Activated CD4-positive, alpha-beta T cell treated with anti-CD3 and anti-CD28 coated beads, Interleukin-2, amount 50 U/mL, for 4 hours (primary cell): ENCODE data around the gene B4GALT5.
"Not testable (repeated sequence)": the region's sequence is repeated elsewhere in the genome, so short reads cannot be mapped to it uniquely, and the experiment has no call there.

Experiments
- DNase-seq, 2 experiments: peaks; one replicate each; pipeline ENCODE4 v3.0.0-alpha.2; 2020

The B4GALT5 gene

GRCh38 chr20:49656304-49656703 is 57.4 kb downstream of the B4GALT5 start:
- no peak for DNase-seq

GRCh38 chr20:49653925-49654434 is 59.7 kb downstream of the B4GALT5 start:
- no peak for DNase-seq

DNA sequence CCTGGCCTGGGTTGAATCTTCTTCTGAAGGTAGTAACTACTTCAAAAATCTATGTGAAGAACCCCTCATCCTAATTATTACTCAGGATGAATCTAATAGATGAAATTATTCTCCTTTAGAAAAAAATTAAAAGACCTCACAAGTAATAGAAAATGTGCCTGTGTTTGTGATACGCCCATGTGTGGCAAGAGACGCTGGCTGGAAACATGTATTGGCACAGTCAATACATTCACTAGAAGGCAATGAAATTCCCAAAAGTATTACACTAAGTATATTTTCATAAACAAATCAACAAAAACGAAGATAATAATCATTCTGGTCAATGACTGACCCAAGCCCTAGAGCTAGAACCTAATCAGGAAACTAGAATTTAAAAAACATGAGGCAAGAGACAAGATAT is 64.0 kb downstream of the B4GALT5 start:
- no peak for DNase-seq

- DNase-seq: no peak
Measured at GRCh38 chr20:49647550-49647949, 66.1 kb downstream of the B4GALT5 start.

- DNase-seq: no peak
Measured at GRCh38 chr20:49646528-49646927, 67.2 kb downstream of the B4GALT5 start.

DNA sequence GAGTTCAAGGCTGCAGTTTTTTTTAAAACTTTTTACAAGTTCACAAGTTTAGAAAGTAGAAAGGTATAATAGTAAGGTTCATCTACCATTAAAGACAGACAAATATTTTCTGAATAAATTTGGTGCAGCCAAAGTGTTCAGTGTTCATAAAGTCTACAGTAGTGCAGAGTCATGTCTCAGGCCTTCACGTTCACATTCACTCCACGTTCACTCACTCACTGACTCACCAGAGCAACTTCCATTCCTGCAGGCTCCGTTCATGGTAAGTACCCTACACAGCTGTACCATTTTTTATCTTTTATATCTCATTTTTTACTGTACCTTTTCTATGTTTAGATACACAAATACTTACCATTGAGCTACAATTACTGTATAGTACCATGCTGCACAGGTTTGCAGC is 67.6 kb downstream of the B4GALT5 start:
- no peak for DNase-seq

- no peak for DNase-seq
Measured at GRCh38 chr20:49644980-49645565, 68.6 kb downstream of the B4GALT5 start.

- DNase-seq: no peak
Measured at GRCh38 chr20:49642816-49643215, 70.9 kb downstream of the B4GALT5 start.

GRCh38 chr20:49641683-49642656 is 71.7 kb downstream of the B4GALT5 start:
- DNase-seq: no peak

- no peak for DNase-seq
Measured at GRCh38 chr20:49637046-49637637, 76.5 kb downstream of the B4GALT5 start.

DNA sequence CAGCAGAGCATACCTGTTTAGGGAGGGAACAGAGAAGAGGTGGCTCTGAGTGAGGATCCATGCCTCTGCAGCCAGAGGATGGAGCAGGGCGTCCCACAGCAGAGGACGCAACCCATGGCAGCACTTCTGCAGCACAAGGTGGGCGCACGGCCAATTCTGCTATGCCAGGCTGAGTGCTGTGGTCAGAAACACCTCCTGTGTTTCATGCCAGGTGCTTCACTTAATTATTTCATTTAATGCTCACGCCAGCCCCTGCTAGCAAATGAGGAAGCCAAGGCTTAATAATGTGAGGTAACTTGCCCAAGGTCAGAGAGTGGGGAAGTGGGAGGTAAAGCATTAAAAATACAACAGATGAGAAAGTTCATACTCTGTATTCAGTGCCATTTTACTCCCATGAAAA is 77.2 kb downstream of the B4GALT5 start:
- no peak for DNase-seq

DNA sequence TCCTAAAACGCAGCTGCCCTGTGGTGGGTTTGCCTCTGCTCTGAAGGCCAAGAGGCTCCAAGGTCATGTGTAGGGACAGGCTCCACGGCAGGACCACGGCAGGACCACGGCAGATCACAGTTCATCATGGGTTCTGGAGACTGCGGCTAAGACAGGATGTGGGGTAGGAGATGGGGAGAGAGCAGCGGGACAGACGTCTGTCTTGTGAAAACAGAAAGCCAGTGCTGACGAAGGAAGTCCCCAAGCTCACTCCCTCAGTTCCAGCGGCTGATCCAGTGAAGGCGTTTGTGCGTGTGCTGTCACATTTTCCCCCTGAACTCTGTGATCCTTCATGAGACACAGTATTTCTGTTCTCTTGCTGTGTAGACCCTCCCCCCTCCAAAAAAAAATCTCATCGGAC is 77.8 kb downstream of the B4GALT5 start:
- DNase-seq: no peak

DNA sequence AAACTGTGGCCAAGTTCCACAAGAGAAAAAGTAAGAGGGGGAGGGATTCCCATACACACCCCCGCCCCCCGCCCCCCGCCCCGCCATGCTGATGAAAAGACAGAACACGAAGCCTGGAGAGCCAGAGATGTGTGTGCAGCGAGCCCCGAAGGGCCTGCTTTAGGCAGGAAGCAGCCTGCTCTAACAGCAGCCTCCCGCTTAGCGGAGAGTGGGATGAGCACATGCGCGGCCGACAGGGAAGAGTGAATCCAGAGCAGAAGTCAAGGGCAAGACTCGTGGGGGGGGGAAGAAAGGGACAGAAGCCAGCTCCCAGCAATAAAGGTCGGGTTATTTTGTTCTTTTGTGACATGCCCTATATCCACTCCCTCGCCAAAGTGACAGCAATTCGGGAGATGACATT is 78.5 kb downstream of the B4GALT5 start:
- DNase-seq: no peak

- no peak for DNase-seq
Measured at GRCh38 chr20:49634116-49634515, 79.6 kb downstream of the B4GALT5 start.

DNA sequence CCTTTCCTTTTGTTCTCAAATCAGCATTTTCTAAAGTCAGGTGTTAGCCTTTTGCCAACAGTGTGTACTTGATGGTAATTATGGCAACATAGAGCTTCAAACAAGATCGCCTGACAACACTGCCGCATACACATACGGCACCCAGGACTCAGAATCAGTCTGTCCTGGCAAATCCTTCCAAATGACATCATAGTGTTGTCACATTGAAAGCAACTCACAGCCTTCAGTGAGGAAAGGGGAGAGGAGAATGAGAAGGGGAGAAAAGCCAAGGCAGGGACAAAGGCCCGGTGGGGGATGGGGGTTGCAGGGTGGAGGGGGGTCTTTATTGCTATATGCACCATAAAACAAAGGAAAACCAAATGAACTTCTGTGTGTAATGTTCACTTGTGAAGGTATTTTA is 80.0 kb downstream of the B4GALT5 start:
- no peak for DNase-seq

GRCh38 chr20:49633023-49633422 is 80.7 kb downstream of the B4GALT5 start:
- no peak for DNase-seq

DNA sequence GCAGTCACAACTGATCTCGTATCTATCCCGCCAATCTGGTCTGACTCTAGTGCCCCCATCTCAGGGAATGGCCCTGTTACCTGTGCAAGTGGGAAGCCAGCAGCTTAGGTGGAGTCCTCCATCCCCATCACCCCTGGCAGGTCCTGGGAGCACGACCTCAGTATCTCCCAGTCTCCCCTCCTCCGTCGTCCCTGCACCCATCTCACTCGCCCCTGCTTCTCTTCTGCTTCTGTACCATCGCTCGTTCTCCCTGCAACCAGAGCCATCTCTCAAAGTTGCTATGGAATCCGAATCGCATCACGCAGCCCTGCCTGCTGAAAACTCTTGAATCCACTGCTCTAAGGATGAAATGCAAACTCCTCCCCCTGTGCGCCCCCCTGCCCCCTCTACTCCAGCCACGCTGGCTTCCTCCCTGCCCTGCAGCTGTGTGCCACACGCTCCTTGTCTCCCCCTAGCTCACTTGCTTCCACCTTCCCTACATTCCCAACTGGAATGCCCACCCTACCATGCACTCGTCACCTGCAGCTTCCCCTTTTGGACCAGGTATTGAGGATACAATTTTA is 81.7 kb downstream of the B4GALT5 start:
- no peak for DNase-seq

DNA sequence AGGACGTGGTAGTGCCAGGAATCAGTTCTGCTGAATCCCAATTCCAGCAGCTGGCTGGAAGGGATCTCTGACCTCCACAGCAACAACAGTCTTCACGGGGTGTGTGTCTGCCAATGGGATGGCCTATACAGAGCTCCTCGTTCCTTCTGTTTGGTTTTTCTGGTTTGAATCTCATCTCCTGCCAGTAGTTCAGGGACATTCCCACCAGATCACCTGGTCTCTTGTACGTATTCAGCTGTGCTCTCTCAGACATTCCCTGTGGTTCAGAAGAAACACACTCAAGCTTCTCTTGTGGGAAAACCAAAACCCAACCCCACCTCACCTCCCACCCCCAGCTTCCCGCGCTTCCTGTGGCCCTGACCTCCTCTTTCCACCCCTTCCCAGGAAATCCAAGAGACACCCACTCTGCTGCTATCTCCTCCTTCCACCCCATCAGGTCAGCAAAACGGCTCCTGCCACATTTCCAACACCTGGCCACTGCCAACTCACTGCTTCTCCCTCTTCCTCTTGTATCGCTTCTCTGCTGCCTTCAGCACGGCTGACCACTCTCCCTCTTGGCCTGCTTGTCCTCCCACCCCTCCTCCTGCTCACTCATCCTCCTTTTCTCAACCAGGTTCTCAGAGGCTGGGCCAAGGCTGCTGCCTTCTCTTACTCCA is 82.5 kb downstream of the B4GALT5 start:
- DNase-seq: no peak

DNA sequence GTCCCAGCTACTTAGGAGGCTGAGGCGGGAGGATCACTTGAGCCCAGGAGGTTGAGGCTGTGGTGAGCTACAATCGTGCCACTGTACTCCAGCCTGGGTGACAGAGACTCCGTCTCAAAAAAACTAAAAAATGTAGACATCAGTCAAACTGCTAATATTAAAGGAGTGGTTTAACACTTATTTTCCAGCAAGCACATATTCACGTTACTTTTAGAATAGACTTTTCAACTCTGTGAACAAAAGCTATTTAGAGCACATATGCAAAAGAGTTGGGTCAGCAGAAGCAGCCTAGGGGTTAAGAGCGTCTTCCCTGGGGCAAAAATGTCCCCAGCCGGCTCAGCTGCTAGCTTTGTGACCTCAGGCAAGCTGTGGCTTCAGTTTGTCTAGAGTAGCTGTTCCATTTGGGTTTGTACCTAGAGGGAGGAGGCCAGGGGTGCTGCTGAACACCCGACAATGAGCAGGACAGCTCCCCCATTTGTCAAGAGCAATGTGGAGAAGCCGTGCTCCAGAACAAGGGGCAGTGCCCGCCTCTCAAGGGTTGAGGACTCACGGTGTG is 83.2 kb downstream of the B4GALT5 start:
- DNase-seq: no peak

DNA sequence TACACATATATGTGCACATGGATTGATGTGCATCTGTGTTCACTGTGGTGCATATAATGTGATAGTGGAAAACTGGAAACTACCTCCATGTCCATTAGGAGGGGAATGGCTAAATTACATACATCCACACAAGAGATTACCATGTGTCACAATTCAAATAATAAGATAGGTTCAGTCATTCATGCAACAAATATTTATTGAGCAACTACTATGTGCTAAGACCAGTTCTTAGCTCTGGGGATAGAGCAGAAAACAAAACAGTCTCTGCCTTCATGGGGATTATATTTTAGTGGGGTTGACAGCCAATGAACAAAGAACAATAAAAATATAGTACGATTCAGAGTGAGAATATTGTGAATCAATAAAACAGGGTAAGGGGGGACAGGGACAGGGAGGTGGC is 84.1 kb downstream of the B4GALT5 start:
- no peak for DNase-seq

DNA sequence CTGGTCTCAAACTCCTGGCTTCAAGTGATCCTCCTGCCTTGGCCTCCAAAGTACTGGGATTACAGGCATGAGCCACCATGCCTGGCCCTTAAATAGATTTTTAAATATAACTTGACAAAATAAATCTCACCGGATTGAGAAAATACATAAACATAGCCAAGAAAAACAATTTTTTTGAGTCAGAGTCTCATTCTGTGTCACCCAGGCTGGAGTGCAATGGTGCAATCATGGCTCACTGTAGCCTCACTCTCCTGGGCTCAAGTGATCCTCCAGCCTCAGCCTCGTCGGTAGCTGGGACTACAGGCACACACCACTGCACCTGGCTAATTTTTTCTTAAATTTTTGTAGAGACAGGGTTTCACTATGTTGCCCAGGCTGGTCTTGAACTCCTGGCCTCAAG is 85.4 kb downstream of the B4GALT5 start:
- not testable (repeated sequence) for DNase-seq

DNA sequence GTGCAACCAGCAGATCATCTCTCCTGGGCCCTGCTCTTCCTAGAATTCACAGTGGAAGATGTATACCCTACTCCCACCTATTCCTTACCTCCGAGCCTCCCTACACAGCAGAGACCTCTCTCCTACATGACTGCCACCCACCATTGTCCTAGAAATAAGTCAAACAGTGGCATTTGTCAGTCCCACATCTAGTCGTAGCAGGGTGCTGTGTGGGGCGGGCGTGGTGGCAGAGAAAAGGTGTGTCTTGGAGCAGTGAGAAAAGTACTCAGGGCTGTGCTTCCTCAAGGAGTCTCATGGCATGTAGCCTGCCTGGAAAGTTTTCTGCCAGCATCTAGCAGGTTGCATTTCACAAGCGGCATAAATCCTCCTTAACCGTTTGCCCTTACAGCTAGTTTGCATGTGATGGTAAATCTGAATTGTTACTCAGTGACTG is 86.3 kb downstream of the B4GALT5 start:
- no peak for DNase-seq
